ENCODE data around the gene HHAT.

- TF ChIP-seq POLR2AphosphoS5 (IDR thresholded peaks at IDR 0.05), result no peak
- TF ChIP-seq, protein P1, sequence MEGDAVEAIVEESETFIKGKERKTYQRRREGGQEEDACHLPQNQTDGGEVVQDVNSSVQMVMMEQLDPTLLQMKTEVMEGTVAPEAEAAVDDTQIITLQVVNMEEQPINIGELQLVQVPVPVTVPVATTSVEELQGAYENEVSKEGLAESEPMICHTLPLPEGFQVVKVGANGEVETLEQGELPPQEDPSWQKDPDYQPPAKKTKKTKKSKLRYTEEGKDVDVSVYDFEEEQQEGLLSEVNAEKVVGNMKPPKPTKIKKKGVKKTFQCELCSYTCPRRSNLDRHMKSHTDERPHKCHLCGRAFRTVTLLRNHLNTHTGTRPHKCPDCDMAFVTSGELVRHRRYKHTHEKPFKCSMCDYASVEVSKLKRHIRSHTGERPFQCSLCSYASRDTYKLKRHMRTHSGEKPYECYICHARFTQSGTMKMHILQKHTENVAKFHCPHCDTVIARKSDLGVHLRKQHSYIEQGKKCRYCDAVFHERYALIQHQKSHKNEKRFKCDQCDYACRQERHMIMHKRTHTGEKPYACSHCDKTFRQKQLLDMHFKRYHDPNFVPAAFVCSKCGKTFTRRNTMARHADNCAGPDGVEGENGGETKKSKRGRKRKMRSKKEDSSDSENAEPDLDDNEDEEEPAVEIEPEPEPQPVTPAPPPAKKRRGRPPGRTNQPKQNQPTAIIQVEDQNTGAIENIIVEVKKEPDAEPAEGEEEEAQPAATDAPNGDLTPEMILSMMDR (IDR thresholded peaks at IDR 0.05), result no peak
- no peak for TF ChIP-seq POLR2A (IDR thresholded peaks at IDR 0.05)
Measured at GRCh38 chr1:210323957-210324356, 4.7 kb upstream of the HHAT start.

Measured in breast epithelium (tissue), 3 donors.